NCI-H2107 treated with DMSO at 0.1 percent for 48 hours (cell line): ENCODE results near the gene EEF1AKMT2.
"Not testable (repeated sequence)": the region's sequence is repeated elsewhere in the genome, so short reads cannot be mapped to it uniquely, and the experiment has no call there.

Experiments
- DNase-seq: peaks from one replicate; lab custom pipeline; 2025; ENCODE audit not compliant: unreplicated experiment; lab: John Stamatoyannopoulos, UW

EEF1AKMT2 gene

DNA sequence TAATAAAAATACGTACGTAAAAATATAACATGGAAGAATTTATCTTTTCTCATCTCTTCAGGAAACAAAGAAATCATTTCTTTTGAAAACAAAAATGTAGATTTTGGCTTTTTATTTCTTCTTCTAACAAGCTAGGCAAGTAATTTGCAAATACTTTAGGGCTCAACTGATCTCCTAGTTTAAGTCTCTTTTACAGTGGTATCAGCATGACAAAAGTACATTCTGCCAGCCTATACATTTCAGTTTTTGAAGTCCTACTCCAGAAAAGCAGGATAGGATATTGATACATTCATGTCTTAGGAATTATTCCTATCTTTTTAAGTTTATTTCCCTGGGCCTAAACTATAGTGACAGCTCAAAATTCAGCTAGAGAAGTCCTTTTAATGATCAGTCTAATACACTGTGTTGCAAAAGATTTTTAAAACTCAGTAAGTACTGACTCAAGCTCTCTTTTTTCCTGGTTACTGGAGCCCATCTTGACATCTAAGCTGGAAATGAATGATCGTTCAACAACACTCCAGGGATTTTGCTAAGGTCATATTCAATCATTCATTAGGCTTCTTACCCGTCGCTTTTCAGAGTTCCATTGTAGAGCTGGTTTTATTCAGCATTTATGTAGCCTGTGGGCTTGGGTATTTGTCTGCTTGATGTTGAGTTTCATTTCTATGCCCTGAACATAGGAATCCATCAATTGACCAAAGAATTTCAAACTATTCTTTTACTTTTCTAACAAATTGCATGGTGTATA is 35.4 kb downstream of the EEF1AKMT2 start:
- DNase-seq, result no peak

DNA sequence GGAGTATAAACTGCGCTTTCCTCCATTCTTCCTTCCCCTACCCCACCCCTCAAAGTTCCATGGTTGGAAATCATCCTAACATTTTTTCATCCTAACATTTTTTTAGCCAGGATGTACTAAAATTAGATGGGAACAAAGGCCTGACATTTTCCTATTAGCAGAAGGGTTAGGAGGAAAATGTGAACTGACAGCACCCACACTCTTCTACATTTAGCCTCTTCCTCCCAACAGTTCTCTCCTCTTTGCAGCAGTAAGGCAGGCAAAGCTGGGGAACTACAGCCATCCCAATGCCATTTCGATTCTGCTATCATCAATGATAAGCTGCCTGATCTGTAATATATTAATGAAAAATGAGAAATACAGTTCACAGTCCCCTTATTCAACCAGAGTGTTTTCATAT is 36.1 kb downstream of the EEF1AKMT2 start:
- no peak for DNase-seq

DNA sequence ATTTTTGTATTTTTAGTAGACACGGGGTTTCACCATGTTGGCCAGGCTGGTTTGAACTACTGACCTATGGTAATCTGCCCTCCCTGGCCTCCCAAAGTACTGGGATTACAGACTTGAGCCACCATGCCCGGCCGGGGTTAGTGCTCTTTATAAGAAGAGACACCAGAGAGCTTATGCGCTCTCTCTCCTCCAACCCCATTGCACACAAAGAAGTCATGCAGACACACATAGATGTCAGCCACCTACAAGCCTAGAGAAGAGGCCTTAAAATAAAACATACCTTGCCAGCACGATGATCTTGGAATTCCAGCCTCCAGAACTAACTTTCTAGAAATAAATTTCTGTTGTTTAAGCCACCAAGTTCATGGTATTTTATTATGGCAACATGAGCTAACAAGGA is 37.5 kb downstream of the EEF1AKMT2 start:
- no peak for DNase-seq

DNA sequence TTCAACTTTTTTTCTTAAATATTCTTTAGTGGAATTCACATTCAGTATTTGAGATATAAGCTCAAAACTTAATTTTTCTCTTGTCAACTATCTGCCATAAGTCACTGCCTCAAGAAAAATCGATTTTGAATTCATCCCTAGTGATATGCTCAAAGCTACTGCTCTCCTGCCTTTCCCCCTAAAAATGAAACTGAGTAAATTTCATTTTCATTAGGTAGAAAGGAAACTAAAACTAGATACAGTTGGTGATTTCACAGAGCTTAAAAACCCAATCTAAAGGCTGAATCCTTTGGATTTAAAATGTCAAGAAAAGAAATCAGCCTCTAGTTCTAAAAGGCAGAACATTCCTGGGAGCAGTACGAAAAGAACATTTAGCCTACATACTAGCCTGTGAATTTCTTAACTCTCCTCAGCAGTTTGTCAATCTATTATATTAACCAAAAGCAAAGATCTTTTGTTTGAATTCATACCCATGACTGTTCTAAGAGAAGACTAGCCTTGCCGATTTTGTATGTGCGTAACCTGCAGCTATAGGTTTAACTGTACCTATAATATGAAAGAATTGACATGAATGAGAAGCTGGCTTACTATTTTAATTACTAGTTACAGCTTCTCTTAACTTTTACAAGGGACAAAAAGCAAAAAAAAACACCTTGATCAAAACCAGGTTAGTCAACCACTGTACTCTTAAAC is 42.6 kb downstream of the EEF1AKMT2 start:
- no peak for DNase-seq

DNA sequence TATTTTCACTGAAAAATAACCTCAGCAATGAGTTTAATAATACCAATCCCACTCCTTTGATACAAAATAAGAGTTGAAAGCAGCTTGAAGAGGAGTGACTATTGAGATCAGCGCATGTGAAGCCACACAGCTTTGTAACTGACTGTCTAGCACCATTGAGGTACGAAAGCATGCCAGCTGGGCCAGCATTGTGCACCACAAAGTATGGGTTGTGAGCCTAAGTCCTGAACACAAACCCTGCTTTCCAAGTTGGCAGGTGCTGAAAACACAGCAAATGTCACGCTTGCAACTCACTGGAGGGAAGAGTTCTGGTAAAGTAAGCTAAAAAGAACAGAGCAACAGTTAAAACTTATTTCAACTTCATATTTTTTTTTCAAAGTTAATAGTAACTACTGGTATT is 43.5 kb downstream of the EEF1AKMT2 start:
- DNase-seq, result no peak

DNA sequence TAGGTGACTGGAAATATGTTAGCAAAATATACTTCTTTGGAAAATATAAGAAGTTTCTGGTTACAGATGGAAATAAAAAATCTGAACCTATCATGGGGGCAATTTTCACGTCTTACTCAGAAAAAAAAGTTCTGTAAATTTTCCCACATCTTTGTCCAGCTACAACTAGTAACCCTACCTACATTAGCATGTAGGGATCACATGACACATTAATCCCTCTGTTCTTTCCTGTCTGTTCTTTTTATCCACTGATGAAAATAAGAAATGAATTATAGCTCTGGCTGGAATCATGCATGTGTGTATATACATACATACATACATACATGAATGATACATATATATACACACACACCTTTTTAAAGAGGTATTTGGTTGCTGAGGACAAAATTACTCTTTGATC is 43.9 kb downstream of the EEF1AKMT2 start:
- DNase-seq, result no peak

DNA sequence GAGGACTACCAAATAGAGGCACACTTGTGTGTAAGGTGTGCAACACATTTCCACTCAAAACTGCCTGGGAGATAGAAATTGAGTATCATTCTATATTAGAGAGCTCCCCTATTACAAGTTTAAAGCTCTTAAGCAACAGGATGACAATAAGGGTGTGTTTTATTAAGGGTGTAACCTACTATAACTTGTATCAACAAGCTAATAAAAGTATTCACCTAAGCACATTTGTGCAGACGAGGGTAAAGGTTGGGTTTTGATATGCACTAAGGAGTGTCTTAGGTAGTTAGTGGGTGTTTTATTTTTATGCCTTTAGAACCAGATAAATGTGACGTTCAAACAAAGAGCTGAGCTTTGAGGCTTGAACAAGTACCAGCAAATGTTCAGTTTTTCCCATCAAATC is 44.7 kb downstream of the EEF1AKMT2 start:
- no peak for DNase-seq

DNA sequence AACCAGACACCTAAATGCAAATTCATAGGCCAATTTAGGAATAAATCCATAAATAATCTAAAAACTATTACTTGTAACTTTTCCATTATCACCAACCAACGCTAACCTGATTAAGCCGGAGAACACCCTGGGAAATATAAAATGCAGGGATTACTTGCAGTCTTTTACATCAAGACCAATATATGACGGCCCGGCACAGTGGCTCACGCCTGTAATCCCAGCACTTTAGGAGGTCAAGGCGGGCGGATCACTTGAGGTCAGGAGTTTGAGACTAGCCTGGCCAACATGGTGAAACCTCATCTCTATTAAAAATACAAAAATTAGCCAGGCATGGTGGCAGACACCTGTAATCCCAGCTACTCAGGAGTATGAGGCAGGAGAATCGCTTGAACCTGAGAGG is 45.2 kb downstream of the EEF1AKMT2 start:
- not testable (repeated sequence) for DNase-seq

DNA sequence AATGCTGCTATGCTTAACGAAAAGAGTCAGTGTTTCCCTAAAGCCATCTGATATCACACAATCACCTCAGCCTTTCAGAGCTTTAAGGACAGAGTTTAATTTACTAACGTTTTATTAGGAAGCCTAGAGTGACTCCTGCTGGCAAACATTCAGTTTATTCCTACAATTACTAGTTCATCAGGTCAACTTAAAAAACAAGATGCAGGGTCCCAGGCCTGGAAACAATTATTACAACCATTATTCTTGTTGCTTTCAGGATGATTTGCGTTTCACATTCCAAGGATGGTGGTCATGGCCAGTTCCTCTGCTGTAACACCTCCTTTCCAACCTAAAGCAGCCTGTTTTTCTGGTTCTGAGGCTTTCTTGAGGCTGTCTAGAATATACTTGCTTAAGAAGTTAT is 46.0 kb downstream of the EEF1AKMT2 start:
- peak; percentile 30 for DNase-seq

DNA sequence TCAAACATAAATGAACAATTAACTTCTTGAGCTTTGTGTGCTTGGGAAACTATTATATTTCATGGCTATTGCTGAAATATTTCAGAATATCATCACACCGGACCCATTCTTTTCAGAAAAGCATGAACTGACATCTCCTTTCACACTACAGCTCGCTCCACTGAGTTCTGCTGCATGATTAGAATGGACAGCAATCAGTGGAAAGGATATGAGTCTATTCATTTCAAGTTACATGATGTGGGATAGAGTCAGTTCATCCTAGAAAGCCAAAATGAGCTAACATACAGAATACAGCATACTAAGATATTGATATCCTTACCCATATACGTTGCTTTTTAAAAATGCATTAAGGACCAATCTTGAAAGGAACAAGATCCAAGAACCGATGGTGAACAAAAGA is 46.4 kb downstream of the EEF1AKMT2 start:
- DNase-seq, result no peak

DNA sequence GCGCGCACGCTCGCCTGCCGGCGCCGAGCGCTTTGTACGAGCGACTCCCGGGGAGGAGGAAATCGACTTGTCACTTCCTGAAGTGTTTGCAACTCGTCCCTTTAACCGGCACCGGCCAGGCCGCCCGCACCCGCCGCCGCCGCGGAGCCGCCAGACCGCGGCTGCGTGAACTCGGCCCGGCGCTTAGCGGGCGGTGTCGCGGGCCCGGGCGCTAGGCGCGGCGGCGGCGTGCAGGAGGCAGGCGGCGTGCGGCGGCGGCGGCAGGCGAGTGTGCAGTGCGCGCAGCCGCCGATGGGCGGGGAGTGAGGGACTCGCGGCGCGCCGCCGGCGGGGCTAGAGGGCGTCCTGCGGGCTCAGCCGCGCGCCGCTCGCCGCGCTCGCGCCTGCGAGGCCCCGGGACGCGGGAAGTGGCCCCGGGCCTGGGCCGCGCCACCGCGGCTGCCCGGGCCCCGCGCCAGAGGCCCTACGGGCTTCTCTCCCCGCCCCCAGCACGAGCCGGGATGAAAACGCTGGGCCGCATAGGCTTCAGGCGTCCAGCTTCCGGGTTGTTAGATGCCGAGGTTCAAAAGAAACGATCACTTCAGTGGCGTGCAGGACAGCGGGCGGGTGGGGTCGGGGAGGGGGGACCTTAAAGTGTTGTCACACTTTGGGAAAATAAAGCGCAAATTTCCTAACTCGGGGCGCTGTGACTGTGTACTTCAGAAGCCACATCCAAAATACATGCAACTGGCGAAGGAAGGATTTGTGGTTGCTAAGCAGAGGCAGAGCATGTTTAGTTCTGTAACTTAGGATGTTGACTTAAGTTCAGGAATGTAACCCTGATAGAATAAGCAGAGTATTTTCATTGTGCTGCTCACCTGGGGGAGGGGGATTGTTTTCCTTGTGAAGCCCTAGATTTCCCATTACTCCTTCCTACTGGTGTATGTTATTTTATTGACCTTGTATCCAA is 47.3 kb downstream of the EEF1AKMT2 start, which contains the start of gene FAM53B:
Gene FAM53B, minus strand, starts transcription at position 277 of the 949 bp plus-strand sequence. CDS start 37,665 bp downstream, outside the sequence.
- DNase-seq, result no peak

DNA sequence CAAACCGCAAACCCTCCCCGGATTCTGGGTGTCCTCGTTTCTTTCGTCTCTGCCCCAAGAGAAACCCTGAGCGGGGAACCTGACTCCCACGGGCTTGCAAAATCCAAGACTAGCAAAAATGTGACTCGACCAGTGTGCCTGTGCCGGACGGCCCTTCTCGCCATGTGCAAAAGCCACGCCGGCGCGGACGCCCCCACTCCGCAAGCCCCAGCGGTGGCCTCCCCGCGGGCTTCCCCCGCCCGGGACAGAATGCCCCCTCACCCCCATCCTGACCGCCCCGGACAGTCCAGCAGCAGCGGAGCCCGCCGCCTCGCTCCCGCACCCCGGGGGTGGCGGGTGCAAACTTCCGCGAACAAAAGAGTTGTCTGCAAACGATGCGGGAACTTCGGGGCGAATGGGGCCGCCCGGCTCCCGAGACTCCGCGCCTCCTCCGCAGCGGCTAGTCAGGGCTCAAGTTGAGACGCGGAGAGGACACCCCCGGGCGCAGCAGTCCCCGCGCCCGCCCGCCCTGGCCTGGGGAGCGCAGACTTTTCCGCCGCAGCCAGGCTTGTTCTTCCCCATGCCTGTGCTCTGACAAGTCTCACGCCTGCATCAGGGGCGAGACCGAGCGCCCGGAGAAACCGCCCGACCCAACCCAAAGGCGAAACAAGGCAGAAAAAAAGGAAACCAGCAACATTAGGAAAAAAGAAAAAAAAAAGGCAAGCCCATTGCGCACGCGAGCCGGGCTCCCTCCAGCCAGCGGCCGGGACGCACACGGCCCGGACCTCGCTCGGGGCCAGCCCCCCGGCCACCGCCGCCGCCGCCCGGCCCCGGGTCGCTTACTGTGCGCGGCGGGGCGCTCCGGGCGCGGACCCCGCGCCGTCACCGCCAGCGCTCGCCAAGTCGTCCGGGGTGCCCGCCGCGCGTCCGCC is 48.2 kb downstream of the EEF1AKMT2 start:
- no peak for DNase-seq

DNA sequence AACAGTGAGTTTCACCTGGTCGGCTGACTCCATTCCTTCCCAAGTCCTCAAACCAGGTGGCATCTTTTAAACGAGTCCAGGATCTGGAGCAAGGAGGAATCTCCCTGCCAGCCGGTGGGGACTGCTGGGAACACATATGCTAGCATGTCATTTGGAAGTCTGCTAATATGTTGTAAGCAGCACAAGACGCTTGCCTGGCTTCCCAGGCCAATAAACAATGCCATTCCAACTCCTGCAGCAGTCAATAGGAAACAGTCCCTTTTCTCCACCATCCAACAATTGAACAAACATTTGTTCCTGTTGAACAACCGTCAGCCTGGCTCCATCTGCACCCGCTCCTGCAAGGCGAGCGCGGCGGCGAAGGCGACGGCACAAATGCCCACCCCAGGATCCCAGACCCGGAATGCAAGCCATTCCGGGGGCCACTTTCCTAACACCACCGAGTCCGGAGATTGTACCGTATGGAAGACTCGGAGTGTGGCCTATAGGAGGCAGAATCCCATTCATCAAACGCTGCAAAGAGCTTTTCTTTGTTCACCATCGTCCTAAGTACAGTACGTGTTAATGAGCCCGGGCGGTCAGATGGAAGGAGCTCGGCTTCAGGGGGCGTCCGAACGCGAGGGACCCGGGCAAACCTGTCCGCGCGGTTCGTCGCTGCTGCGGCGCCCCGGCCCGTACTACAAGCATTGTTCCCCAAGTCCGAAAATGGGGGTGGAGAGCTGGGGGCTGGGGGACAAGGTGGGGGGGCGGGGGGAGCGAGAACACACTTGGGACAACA is 49.1 kb downstream of the EEF1AKMT2 start:
- no peak for DNase-seq

DNA sequence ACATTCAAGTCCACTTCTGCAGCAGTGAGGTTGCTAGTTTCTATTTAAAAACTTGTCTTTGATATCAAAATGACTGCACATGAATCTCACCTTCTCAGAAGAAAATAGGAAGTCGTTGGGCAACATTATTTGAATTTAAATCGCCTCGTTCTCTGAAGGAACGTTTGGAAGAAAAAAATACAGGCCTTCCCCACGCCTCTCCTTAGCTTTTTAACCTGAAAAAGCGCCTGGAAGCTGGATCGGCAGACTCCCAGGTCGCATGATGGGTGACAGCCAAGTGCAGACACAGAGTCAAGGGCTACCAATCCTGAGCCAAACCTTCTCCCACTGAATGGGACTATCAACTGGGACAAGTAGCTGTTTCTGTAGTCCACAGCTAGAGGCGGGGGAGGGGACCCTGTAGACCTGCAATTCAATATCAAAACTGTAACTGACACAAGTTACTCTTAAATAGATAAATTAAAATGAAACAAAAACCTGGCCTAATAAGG is 49.7 kb downstream of the EEF1AKMT2 start:
- no peak for DNase-seq

DNA sequence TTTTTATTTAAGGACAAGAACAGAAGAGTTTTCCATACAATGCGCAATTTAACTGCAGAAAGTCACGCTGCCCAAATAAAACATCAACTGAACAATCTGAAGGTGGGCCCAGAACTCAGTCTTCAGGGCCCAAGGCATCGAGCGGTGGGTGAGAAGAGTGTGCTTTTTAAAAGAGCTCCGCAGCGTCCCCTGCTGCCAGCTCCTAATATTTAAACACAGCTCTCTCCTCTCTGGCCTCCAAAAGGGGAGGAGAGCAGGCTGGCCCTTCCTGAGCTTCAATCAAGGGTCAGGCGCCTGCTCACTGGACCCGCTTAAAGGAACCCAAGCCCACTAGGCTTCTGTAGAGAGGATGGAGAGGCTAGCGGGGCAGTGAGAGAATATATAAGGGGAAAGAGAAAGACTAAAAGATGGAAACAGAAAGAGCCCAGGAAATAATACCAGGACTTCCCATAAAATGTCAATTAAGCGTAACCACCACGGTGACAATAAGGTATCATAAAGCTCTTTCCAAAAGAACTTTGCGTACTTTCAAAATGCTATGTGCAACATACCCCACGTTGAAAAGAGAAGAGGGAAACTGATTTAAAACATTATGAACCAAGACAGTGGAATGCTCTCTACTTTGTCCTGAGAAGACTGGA is 50.3 kb downstream of the EEF1AKMT2 start:
- peak; percentile 45 for DNase-seq

DNA sequence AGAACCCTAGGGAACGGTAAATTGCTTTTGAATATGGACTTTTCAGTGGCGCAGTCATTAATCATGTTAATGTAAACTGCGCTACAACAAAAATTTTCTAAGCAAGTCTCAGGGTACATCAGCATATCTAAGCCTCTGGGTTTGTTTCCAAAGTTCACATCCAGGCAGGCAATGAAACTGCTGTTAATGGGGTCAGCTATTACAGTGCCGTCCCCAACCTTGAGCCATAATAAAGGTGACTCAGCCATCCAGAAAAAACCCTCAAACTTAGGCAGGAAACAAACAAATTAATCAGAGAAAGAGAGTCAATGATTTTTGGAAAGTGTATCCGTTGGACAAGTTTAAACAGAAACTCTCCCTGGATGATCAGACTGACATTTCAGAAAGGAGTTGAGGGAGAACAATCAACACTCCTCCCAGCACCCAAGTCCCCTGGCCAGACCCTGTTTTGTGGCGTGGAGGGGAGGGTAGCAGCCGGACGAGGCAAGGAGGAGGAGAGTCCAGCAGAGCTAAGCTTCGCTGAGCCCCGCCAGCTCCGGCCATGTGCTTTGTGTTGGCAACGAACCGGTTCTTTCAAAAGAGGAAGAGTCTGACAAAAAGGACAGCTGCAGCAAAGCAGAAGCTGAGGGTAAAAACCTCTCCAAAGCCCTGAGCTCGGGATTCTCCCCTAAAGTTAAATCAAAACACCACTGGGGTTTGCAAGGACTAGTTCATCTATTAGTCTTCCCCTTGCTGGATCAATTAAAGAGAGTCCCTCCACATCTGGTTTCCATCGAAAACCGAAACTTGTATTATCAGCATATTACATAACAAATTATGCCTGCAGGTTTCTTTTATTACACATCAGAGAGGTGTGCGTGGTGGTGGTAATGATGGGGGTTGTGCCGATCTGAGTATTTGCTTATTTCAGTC is 51.1 kb downstream of the EEF1AKMT2 start:
- no peak for DNase-seq

DNA sequence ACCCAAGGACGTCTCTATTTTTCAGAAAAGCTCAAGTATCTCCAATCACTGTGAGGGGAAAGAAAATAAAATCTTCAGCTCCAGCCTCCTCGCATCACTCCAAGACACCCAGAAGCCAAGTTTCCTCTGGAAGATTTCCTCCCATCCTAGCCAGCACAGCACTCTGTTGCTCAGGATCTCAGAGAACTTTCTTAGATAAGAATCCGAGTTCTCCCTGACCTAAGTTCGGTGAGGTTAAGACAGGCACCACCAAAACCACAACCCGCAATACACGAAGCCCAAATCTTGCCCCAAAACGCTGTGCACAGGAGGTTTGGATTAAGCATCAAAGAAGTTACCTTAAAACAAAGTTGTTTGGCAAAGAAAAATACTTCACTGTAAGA is 51.7 kb downstream of the EEF1AKMT2 start:
- DNase-seq, result no peak
